SK-N-SH treated with all-trans-retinoic acid at 6 μM for 48 hours (cell line): Measurements from ENCODE around the gene TMEM164.

Experiments
- GLIS3 ChIP-seq: fragments of 250-450 bp; sonication (Bioruptor Pico); IDR thresholded peaks from 2 replicates; pipeline ENCODE4 v1.5.0; 2020; ENCODE audit warnings: mild to moderate bottlenecking, moderate library complexity
- OSR1 ChIP-seq: fragments of 250-450 bp; sonication (Bioruptor Pico); IDR thresholded peaks from 2 replicates; pipeline ENCODE4 v1.8.0; 2022; ENCODE audit warnings: moderate library complexity, mild to moderate bottlenecking, inconsistent platforms
- SNAI2 ChIP-seq: fragments of 250-450 bp; sonication (Bioruptor Pico); IDR thresholded peaks from 2 replicates; pipeline ENCODE4 v1.5.0; 2020; ENCODE audit warnings: mild to moderate bottlenecking, moderate library complexity
- TCF4 ChIP-seq: fragments of 250-450 bp; sonication (Bioruptor Pico); IDR thresholded peaks from 2 replicates; pipeline ENCODE4 v1.8.0; 2021; ENCODE audit warnings: mild to moderate bottlenecking, moderate library complexity, borderline replicate concordance
- TOX ChIP-seq: fragments of 250-450 bp; sonication (Bioruptor Pico); IDR thresholded peaks from 2 replicates; pipeline ENCODE4 v1.8.0; 2021; ENCODE audit warnings: mild to moderate bottlenecking, moderate library complexity, borderline replicate concordance
- ZFP3 ChIP-seq: fragments of 250-450 bp; sonication (Bioruptor Pico); IDR thresholded peaks from 2 replicates; pipeline ENCODE4 v1.5.0; 2020; ENCODE audit warnings: mild to moderate bottlenecking, moderate library complexity
- ZNF70 ChIP-seq: fragments of 450-650 bp; formaldehyde crosslinking; IDR thresholded peaks from 2 replicates; pipeline ENCODE4 v1.5.0; 2020; ENCODE audit warnings: mild to moderate bottlenecking, moderate library complexity
- TF ChIP-seq, protein P1 (sequence below): fragments of 250-450 bp; sonication (Bioruptor Pico); IDR thresholded peaks from 2 replicates; pipeline ENCODE4 v1.5.1; 2020; ENCODE audit warnings: low read depth, mild to moderate bottlenecking, moderate library complexity

DNA sequence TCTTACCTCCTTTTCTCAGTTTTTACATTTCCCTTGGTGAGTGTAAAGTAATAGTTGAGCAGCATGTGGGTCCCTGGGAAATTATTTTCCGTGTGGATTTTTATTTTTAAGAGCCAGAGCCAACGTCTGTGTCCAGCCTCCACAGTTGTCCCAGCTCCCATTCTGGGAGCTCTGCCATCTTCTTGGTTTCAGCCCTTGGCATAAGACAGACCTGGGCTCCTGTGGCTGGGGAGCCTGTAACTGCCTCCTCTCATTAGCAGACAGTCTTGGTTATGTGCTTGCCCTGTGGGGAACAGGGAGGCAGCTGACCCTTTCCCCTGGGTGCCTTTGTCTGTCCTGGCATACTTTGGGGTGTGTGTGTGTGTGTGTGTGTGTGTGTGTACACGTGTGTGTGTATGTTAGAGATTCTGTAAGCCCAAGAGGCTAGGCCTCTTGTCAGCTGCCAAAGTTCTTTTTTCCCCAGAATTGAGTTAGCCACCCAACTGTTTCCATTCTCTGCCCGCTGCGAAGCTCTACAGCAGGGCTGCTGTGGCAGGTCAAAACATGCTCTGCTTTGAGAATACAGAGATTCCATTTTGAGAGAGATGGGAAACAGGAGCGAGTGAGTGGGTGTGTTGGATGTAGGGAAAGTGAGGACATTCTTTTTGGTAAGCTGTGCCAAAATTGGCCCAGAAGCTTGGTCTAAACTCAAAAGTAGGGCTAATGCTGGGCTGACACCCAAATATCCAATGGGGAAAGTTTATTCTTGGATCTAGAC lies 140.7 kb downstream of the TMEM164 start:
- no peak for TF ChIP-seq ZFP3 (CRISPR knock-in tag)
- TF ChIP-seq OSR1: no peak
- no peak for TF ChIP-seq SNAI2
- TF ChIP-seq, protein P1, sequence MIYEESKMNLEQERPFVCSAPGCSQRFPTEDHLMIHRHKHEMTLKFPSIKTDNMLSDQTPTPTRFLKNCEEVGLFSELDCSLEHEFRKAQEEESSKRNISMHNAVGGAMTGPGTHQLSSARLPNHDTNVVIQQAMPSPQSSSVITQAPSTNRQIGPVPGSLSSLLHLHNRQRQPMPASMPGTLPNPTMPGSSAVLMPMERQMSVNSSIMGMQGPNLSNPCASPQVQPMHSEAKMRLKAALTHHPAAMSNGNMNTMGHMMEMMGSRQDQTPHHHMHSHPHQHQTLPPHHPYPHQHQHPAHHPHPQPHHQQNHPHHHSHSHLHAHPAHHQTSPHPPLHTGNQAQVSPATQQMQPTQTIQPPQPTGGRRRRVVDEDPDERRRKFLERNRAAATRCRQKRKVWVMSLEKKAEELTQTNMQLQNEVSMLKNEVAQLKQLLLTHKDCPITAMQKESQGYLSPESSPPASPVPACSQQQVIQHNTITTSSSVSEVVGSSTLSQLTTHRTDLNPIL (CRISPR knock-in tag): no peak
- TF ChIP-seq GLIS3 (CRISPR knock-in tag): no peak
- TF ChIP-seq TOX (CRISPR knock-in tag): no peak
- no peak for TF ChIP-seq TCF4
- no peak for TF ChIP-seq ZNF70 (CRISPR knock-in tag)
